ENCODE data around the gene AMFR. TPM values are rescaled to one million over a fixed set of nuclear protein-coding genes. Genes with fewer than 3 reads are reported as not detected.

Gene AMFR
- total and polyA plus RNA-seq, 2 of the 8 experiments (the other 6 are each of a cell fraction or from before 2014, with no cell fraction given) = 18.6 to 21.7 TPM

DNA sequence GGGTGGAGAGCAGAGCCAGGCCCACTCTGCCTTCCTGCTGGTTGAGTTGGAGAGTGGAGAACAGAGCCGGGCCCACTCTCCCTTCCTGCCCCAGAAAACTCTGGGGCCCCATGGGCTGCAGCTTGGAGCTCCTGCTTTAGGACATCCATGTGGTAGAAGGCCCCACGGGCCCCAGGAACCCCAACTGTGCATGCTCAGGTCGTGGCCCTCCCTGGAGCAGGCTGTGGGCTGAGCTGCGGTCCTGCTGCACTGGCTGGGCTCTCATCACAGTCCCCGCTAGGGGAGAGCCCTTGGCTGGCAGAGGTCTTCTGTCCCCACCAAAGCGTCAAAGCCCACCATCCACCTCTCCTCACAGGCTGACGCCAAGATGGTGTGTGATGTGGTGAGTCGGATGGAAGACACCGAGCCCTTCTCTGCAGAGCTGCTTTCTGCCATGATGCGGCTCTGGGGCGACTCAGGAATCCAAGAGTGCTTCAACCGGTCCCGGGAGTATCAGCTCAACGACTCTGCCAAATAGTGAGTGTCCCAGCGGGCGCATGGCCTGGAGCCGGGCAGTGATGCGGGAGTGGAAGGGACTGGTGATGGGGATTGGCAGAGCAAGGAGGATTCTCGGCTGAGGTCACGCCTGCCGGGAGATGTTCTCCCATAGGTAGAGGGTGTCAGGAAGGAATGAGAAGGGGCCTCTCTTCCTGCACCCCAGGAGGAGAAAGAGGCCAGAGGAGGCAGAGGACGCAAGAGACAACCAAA, 96.9 kb downstream of the AMFR start:
- Histone ChIP-seq H3K18ac (ENCODE audit: extremely low read depth, low read length) (no peak overlapping the region), H2BK20ac (ENCODE audit: low read length) (no peak overlapping the region), H3K79me1 (ENCODE audit: low read depth, low read length) (no peaks in the 10 kb centered on the region), H4K8ac (ENCODE audit: extremely low read depth, insufficient read depth, low read length) (no peak overlapping the region), H3K9me3 (ENCODE audit: insufficient read depth in 2 of 2, low read depth in 1 of 2, low read length in 1 of 2) (no peaks in the 10 kb centered on the region), H3K4me1 (replicated peaks in 1 of 4; ENCODE audit: control insufficient read depth in 3 of 4, insufficient read depth in 4 of 4, low read length in 3 of 4) (no peaks in the 10 kb centered on the region), H3K79me2 (ENCODE audit: control insufficient read depth in 1 of 2, insufficient read depth in 2 of 2, low read length in 2 of 2) (no peaks in the 10 kb centered on the region), H2BK5ac (ENCODE audit: low read depth, low read length) (no peak overlapping the region), H2AFZ (ENCODE audit: low read length) (no peak overlapping the region), H3K36me3 (ENCODE audit: control insufficient read depth in 2 of 4, insufficient read depth in 4 of 4, low read length in 3 of 4) (no peaks in the 10 kb centered on the region), H3K23ac (ENCODE audit: insufficient read length) (no peak overlapping the region), H3K4ac (replicated peaks; ENCODE audit: insufficient read length, low read depth, low read length) (no peak overlapping the region), H4K5ac (ENCODE audit: insufficient read length, low read depth, low read length) (no peak overlapping the region), H2AK5ac (ENCODE audit: low read depth, low read length) (no peak overlapping the region), H4K91ac (replicated peaks; ENCODE audit: insufficient read length, low read length) (no peak overlapping the region), H4K20me1 (replicated peaks in 1 of 2; ENCODE audit: control insufficient read depth in 1 of 2, insufficient read depth in 2 of 2, low read length in 2 of 2) (peaks cover 0 to 1% of the 10 kb centered on the region in 2 experiments), H2BK15ac (ENCODE audit: low read length) (no peak overlapping the region), H3K9ac (replicated peaks in 1 of 4; ENCODE audit: extremely low read depth in 1 of 4, low read depth in 3 of 4, low read length in 3 of 4) (no peak overlapping the region), H2BK12ac (ENCODE audit: low read depth, low read length) (no peak overlapping the region), H3K4me2 (ENCODE audit: insufficient read depth in 1 of 2, low read depth in 2 of 2, low read length in 2 of 2) (no peak overlapping the region), H3K14ac (ENCODE audit: insufficient read length) (no peak overlapping the region), H2BK120ac (replicated peaks; ENCODE audit: low read depth, low read length) (no peak overlapping the region), H3K27me3 (replicated peaks in 1 of 4; ENCODE audit: control insufficient read depth in 3 of 4, extremely low read depth in 1 of 4, insufficient read depth in 3 of 4, low read length in 3 of 4) (no peaks in the 10 kb centered on the region), H3K27ac (ENCODE audit: low read depth, low read length) (no peak overlapping the region), H3K56ac (replicated peaks; ENCODE audit: insufficient read length, low read depth, low read length) (no peak overlapping the region), H3K4me3 (ENCODE audit: extremely low read depth in 1 of 4, insufficient read depth in 2 of 4, low read depth in 3 of 4, low read length in 4 of 4) (no peak overlapping the region), H3K23me2 (ENCODE audit: low read depth, low read length) (no peaks in the 10 kb centered on the region; the same call in 1 of the 2 replicates)
- 93% methylated on average over 16 of the region's 22 CpGs; no CpG with 5 or more reads in 1 of the 2 experiments for whole genome bisulfite sequencing, 2 experiments (ENCODE audit: extremely low coverage in 1 of 2, insufficient coverage in 1 of 2, insufficient read length in 1 of 2, insufficient replicate concordance in 2 of 2, low coverage in 1 of 2, low lambda C conversion rate in 2 of 2, missing lambda C conversion rate in 1 of 2)
- DNase-seq (ENCODE audit: low read depth in 1 of 2, low spot score in 2 of 2) (no peak), FAIRE-seq (no peak)
- ChIA-PET CTCF (ENCODE audit: partially characterized antibody) (interaction anchor here (0.6 to 7.9 kb wide), 13 partner anchors 11 to 484 kb away, joined by 3 to 61 read pairs (median 4); no protein-coding TSS in a partner anchor), POLR2A (ENCODE audit: partially characterized antibody) (interaction anchor here (1.6 kb wide), 1 partner anchor 11 kb away, joined by 3 read pairs; no protein-coding TSS in a partner anchor)
- TF ChIP-seq, protein P1, sequence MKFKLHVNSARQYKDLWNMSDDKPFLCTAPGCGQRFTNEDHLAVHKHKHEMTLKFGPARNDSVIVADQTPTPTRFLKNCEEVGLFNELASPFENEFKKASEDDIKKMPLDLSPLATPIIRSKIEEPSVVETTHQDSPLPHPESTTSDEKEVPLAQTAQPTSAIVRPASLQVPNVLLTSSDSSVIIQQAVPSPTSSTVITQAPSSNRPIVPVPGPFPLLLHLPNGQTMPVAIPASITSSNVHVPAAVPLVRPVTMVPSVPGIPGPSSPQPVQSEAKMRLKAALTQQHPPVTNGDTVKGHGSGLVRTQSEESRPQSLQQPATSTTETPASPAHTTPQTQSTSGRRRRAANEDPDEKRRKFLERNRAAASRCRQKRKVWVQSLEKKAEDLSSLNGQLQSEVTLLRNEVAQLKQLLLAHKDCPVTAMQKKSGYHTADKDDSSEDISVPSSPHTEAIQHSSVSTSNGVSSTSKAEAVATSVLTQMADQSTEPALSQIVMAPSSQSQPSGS (IDR thresholded peaks at IDR 0.05; ENCODE audit: low read length) = no peak
- TF ChIP-seq TAF7 (optimal IDR thresholded peaks at IDR 0.05; ENCODE audit: borderline replicate concordance, low read depth, low read length) = no peak
- no peak for TF ChIP-seq POLR2A (IDR thresholded peaks at IDR 0.05; ENCODE audit: control extremely low read depth in 1 of 2, low read depth in 2 of 2, low read length in 2 of 2)
- TF ChIP-seq SIRT6 (IDR thresholded peaks at IDR 0.05; ENCODE audit: low read length) = no peak
- no peak for TF ChIP-seq HDAC2 (IDR thresholded peaks at IDR 0.05; ENCODE audit: borderline replicate concordance in 1 of 2, low read depth in 2 of 2, low read length in 2 of 2)
- no peak for TF ChIP-seq GABPA (IDR thresholded peaks at IDR 0.05; ENCODE audit: borderline replicate concordance, insufficient read depth, low read length)
- TF ChIP-seq NANOG (IDR thresholded peaks at IDR 0.05; ENCODE audit: insufficient read depth, low read depth, low read length, poor library complexity, severe bottlenecking) = no peak
- TF ChIP-seq PHF8 (conservative IDR thresholded peaks at IDR 0.05; ENCODE audit: low read depth, low read length) = no peak
- no peak for TF ChIP-seq CHD1 (IDR thresholded peaks at IDR 0.05; ENCODE audit: low read depth, low read length)
- no peak for TF ChIP-seq GTF2F1 (IDR thresholded peaks at IDR 0.05; ENCODE audit: borderline replicate concordance, low read depth, low read length)
